ENCODE results near the gene CYTH3.

DNA sequence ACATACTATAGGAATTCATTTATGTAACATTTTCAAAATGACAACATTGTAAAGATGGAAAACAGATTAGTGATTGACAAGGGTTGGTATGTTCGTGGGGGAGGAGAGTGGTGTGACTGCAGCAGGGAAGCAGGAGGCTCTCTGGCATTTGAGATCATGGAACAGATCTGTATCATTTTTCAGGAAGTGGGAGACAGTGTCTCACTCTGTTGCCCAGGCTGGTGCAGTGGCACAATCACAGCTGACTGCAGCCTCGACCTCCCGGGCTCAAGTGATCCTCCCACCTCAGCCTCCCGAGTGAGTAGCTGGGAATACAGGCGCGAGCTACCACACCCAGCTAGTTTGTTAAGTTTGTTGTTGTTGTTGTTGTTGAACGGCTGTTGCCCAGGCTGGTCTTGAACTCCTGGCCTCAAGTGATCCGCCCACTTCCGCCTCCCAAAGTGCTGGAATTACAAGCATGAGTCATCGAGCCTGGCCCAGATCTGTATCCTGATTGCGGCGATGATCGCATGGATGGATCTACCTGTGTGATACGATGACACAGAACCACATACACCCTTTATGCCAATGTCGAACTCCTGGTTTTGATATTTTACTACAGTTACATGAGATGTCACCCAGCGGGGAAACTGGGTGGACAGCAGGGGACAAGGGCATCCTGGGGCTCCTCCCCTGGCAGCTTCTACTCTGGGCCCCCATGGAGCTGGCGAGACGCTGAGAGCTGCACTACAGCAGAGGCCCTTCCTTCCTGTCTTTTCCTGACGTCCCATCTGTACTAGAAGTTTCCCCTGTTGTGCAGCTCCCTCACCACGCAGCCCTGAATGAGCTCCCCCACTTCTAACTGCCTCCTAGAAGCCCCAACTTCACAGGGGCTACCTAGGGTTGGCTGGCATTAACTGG is 12.3 kb upstream of the CYTH3 start:
- TF ChIP-seq, protein P1, sequence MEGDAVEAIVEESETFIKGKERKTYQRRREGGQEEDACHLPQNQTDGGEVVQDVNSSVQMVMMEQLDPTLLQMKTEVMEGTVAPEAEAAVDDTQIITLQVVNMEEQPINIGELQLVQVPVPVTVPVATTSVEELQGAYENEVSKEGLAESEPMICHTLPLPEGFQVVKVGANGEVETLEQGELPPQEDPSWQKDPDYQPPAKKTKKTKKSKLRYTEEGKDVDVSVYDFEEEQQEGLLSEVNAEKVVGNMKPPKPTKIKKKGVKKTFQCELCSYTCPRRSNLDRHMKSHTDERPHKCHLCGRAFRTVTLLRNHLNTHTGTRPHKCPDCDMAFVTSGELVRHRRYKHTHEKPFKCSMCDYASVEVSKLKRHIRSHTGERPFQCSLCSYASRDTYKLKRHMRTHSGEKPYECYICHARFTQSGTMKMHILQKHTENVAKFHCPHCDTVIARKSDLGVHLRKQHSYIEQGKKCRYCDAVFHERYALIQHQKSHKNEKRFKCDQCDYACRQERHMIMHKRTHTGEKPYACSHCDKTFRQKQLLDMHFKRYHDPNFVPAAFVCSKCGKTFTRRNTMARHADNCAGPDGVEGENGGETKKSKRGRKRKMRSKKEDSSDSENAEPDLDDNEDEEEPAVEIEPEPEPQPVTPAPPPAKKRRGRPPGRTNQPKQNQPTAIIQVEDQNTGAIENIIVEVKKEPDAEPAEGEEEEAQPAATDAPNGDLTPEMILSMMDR (optimal IDR thresholded peaks at IDR 0.05 in 1 of 3, IDR thresholded peaks at IDR 0.05 in 1 of 3, conservative IDR thresholded peaks at IDR 0.05 in 1 of 3; ENCODE audit: extremely low read depth in 1 of 3, insufficient read depth in 2 of 3, low read length in 3 of 3) = no peak
- no peak for TF ChIP-seq EZH2 (IDR thresholded peaks at IDR 0.05; ENCODE audit: low read length)
